Spleen (tissue), 7 donors: ENCODE results near the gene KIF5A.

Experiments
- CTCF ChIP-seq, 11 experiments: fragments of 200-600 bp in 7 of 11; fragments of 450-650 bp in 4 of 11; sonication (generic) in 4 of 11; IDR thresholded peaks in 8 of 11; conservative IDR thresholded peaks in 3 of 11; 1 replicate in 7 of 11; 2 replicates in 4 of 11; pipeline versions ENCODE4 v1.4.0 to v1.8.0; 2016 to 2021; ENCODE audit warnings: antibody characterized with exemption in 11 of 11, inconsistent platforms in 4 of 11, mild to moderate bottlenecking in 1 of 11
- POLR2A ChIP-seq, 3 donors: fragments of 450-650 bp; IDR thresholded peaks; one replicate each; pipeline ENCODE4 v1.5.1; 2017; ENCODE audit warnings: antibody characterized with exemption in 3 of 3, mild to moderate bottlenecking in 1 of 3
- donor health status: DM: no; HTN: no; CAD: no; lungs with moderate emphysema.
- donor health status: DM: no; HTN: no; CAD: no.
- donor health status: DM: no; HTN: no; CAD: no.

- TF ChIP-seq CTCF (IDR thresholded peaks at IDR 0.05 in 8 of 11, conservative IDR thresholded peaks at IDR 0.05 in 3 of 11), result no peak
- no peak for TF ChIP-seq POLR2A (IDR thresholded peaks at IDR 0.05)
Measured at GRCh38 chr12:57539134-57539768, 10.6 kb upstream of the KIF5A start.
